ENCODE results near the gene PNRC1.

DNA sequence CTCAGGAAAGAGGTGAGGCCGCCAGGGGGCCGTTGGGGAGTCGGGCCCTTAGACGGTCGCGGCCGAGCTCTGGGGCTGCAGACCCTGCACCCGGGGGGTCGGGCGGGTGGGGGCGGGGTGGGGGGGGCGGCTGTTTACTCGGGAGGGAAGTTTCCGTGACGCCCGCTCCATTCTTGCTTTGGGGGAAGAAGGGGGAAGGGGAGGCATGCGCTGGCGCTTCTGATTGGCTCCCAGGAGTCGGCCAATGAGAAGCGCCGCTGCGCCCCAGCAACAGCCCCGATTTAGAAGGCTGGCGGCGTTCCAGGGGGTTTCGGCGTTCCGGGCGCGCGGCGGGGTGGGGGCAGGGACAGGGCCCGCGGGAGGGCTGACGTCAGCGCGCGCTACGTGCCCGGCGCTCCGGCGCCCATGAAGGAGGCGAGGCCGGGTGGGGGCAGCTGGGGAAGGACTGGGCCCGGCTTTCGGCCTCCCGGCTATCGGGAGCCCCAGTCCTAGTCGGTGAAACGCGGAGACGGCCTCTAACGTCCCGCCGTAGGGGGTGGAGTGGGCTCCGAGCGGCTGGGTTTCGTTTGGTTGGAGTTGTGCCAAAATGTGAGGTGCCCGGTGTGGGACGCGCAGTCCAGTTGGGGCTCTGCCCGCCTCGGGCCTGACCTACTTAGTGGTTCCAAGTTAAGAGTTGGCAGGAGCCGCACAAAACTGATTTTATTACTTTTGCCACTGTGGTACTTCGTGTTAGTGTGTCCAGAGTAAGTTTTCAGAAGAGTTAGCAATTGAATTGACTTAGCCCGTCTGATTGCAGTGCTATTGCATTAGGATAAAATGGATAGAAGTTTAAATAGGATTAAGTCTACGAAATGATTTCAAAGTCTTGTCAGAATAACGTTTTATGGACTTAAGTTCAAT is 1.1 kb downstream of the PNRC1 start:
- TF ChIP-seq CTCF (IDR thresholded peaks at IDR 0.05; ENCODE audit: insufficient read depth, low read depth, low read length) = no peak
- TF ChIP-seq EZH2 (IDR thresholded peaks at IDR 0.05; ENCODE audit: insufficient read depth, low read length) = no peak

Data from astrocyte (in vitro differentiated cells and primary cell).